Islet of Langerhans (tissue), 1 donor: ENCODE results near the gene CCDC73.
"Not testable (repeated sequence)": the region's sequence is repeated elsewhere in the genome, so short reads cannot be mapped to it uniquely, and the experiment has no call there.

ENCODE experiments used
- FAIRE-seq: peaks from one replicate; lab custom pipeline; 2011; peaks lifted over from hg19 to GRCh38; lab: Jason Lieb, UNC

Gene CCDC73

DNA sequence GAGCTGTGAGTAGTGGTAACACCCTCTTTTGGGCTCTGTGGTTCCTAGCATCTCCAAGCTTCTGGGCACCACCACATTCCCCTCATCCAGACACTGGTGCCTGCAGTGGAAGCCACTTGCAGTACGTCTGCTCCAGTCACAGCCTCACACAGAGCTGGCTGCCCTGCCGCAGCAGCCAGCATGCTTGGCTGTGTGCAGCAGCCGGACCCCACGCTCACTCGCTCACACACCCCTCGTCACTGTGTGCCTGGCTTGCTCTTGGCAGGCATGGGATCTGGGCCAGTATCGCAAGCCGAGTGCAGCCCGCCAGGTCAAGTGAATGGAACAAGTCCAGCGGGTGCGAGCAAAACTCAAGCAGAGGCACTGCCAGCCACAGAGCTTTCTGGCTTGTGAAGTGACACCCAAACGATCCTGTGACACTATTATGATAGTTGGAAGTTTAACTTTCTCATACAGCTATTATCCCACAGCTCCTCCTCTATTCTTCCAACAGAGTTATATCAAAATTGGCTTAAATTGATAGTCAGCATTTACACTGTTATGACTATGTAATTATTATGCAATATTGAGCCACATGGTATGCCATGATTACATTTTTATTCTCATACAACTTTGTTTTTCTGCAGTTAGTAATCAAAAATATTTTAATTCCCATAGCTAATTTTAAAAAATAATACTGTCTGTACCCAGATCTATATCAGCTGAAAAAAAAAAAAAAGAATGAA is 89.0 kb downstream of the CCDC73 start:
- FAIRE-seq: no peak

DNA sequence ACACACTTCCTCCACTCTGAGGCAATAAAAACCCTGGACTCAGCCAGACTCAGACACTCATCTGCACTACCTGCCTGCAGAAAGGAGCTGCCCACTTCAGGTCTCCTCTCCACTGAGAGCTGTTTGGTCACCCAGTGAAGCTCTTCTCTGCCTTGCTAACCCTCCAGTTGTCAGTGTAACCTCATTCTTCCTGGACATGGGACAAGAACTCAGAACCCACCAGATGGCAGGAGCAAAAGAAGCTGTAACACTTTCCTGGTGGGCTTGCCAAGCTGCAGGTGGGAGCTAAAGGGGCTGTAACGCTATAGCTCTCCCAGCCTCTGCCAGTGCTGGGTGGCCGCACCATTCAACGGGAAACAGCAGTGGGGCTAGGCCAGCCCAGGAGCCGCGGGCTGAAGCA is 89.7 kb downstream of the CCDC73 start:
- FAIRE-seq: no peak

DNA sequence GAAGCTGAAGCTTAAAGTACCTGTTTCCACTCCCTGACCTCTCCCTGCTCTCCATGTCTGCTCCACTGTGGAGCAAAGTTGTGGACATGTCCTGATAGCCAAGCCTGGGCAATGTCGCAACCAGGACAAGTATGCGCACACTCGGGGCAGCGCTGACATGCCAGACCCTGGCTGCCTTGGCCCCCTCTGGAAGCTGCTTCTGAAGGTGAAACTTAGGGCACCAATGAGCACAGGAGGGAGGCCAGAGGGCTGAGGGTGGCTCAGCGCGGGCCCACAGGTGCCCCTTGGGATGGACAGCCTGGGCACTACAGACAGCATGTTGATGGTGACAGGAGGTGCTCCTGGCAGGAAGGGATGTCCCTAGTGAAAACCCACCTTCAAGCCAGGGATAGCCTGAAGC is 90.2 kb downstream of the CCDC73 start:
- FAIRE-seq: no peak

DNA sequence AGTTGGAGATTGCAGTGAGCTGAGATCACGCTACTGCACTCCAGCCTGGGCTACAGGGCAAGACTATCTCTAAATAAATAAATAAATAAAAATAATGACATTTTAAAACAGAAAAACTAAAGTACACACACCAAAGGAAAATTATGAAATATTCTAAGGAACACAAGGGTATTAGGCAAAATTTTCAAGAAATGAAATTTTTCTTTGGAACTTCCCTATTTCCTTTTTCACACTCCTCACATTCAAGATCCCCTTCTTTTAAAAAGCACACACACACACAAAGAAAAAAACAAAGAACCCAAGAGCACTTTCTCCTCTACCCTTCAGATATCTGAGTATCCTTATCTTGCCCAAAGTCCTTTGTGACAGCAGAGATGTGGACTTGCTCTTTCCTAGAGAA is 92.8 kb downstream of the CCDC73 start:
- FAIRE-seq: no peak

DNA sequence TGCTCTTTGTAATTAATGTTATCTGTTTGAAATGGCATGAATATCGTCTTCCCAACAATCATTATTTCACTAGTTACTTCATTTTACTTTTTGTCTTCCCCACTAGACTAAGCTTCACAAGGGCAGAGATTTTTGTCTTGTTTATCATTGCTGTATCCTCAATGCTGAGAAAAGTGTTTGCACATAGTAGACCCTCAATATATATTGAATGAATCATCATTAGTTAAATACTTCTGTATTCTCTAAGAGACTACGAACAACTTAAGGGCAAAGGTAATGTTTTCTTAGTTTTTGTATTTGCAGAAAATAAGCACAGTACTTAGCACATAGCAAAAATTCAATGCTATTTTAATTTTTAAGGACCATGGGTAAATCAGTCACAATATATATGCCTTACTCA is 95.9 kb downstream of the CCDC73 start:
- FAIRE-seq: no peak

DNA sequence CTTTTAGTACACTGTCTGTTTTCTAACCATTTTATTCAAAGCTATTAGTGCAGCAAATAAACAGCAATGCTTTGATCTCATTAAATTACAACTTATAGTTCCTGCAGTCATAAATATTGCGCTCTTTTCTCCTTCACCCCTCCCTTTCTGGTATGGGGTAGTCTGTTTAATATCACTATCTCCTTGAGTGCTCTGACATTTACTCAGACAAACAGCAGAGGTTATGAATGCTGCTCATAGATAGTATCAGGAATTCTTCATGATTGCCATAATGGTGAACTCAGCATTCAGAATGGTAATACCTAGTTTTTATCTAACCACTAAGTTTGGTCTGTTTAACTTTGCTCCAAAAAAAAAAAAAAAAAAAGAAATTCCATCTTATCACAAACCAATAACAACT is 123.4 kb downstream of the CCDC73 start:
- FAIRE-seq: no peak

GRCh38 chr11:32659672-32660071 is 134.8 kb downstream of the CCDC73 start:
- no peak for FAIRE-seq

DNA sequence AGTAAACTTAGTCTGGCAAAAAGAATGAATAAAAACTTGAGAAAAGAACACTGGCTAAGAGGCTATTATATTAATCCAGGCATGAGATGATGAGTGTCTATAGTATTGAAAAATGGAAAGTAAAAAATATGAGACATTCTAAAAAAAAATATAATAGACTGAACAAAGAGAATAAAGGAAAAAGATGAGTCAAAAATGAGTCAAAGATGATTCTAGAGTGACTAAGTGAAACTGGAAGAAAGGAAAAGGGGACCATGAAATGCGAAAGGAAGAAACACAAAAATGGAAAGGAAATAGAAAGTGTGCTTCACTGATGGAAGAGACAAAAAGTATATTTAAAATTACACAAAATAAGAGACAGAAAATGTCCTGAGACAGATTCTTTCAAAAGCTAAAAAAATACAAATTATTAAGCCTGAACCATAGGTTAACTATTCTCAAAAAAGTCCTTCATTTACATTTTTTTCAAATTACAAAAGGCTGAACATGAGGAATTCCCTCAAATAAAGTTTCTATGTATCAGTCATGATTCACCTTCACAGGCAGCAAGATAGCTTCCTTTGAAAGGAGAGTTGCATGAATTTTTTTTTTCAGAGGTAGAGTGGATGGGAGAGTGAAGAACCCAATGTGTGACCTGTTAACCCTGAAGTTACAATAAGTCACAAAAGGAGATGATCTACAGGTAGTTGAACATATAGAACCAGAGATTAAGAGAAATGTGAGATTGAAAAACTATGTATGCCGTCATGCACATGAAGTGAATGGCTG is 135.6 kb downstream of the CCDC73 start:
- FAIRE-seq: no peak

DNA sequence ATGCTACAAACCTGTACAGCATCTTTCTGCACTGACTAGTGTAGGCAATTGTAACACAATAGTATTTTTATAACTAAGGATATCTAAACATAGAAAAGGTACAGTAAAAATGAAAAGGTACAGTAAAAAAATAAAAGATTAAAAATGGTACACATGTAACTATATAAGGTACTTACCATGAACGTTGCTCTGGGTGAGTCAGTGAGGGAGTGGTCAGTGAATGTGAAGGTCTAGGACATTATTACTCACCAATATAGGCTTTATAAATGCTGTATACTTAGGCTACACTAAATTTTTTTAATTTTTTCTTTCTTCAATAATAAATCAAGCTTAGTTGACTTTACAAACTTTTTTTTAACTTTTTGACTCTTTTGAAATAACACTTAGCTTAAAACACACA is 150.9 kb downstream of the CCDC73 start:
- FAIRE-seq: no peak

- no peak for FAIRE-seq
Measured at GRCh38 chr11:32641361-32641760, 153.1 kb downstream of the CCDC73 start.

DNA sequence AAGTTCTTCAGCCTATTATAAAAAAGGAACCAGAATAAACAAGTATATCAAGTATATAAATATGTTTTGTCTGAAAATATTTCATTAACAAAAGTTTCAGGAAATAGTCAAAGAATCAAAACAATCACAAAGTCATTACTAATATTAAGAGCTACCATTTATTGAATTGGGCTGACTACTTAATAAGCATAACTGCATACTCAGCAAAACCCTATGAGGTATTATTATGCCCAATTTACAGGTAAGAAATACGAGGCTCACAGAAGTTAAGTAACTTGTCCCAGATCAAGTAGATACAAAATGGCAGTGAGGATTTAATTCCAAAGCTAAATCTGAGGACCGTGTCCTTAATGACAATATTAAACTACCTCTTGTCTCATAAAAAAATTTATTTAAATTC is 158.6 kb downstream of the CCDC73 start:
- FAIRE-seq: no peak

GRCh38 chr11:32630844-32631243 is 163.6 kb downstream of the CCDC73 start:
- FAIRE-seq: no peak

GRCh38 chr11:32616903-32617302 is 177.6 kb downstream of the CCDC73 start:
- no peak for FAIRE-seq

- no peak for FAIRE-seq
Measured at GRCh38 chr11:32615422-32615821, 179.0 kb downstream of the CCDC73 start.

DNA sequence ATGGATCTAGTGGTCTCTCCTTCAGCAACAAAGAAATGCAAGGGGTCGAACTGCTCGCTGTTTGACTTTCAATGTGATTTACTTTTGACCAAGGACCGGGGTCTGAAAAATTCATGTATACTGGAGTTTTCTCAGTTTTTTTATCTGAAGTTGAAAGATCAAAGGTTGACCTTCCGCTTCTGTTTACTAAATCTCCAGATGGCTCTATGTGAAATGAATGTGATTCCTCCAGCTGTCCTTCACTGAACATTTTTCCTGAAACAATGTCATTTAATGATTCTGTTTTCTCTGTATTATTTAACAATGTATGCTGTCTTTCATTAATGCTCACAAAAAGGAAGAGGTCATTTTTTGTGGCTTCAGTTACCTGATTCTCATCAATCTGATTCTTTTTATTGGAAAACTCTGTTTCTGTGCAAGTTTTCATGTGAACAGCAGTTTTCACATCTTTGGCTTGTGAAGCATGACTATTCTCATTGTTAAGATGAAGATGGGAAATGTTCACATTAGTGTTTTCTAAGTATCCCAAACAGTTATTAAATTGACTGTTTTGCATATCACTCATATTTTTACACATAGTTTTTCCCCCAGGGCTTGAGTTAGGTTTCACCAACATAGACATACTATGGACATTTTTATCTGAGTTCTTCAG is 180.8 kb downstream of the CCDC73 start:
- FAIRE-seq: no peak

- FAIRE-seq: no peak
Measured at GRCh38 chr11:32610797-32611352, 183.6 kb downstream of the CCDC73 start.

DNA sequence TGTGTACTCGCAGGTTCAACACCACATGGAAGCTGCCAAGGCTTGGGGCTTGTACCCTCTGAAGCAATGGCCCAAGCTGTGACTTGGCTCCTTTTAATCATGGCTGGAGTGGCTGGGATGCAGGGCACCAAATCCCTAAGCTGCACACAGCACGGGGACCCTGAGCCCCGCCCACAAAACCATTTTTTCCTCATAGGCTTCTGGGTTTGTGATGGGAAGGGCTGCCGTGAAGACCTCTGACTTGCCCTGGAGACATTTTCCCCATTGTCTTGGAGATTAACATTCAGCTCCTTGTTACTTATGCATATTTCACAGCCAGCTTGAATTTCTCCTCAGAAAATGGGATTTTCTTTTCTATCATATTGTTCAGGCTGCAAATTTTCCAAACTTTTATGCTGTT is 185.6 kb downstream of the CCDC73 start:
- FAIRE-seq: not testable (repeated sequence)

DNA sequence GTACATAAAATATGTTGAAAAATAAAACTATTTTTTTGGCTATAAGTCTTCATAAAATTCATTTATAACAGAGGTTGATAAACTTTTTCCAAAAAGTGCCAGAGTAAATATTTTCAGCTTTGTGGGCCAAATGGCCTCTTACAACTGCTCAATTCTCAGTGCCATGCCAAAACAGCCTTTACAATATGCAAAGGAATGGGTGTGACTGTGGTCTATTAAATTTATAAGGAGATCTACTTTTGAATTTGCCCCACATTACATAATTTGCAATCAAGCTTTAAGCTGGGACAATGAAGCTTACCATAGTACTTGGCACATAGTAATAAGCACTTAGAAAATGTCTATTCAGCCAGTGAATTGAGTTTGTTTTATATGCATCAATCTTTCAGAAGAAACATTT is 188.2 kb downstream of the CCDC73 start:
- no peak for FAIRE-seq

DNA sequence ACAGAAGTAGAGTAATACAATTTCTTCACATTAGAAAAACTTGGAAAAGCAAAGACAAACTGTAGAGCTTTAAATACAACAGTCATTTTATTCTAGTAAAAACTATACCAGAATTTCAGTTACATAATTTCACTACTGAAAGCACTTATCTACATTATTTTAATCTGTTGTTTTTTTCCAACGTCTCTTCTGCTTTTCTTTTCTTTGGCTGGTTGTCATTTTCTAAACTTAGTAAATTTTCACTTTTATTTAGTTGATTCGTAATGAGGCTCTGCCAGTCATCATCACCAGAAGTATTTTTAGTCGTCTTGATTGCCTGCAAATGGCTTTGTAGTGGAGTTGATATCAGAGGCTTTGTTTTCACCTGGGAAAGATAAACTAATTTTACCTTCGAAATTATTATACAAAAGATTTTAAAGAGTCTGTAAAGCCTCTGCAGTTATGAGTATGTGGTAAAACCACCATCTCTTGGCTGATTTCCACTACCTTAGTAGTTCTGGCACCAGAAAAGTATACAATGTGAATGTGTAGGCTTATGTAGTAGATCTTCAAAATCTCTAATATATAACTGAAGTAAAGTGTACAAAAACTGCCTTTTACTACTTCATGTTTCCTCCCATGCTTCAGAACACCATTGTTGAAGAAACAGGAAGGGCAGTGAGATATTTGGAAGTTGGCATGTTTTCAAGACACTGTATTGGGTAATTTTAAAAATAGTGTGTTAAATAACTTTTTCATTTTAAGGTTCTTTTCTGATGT is 191.6 kb downstream of the CCDC73 start:
- FAIRE-seq: no peak

GRCh38 chr11:32597921-32598320 is 196.5 kb downstream of the CCDC73 start:
- FAIRE-seq: no peak

GRCh38 chr11:32596114-32596513 is 198.3 kb downstream of the CCDC73 start:
- FAIRE-seq: not testable (repeated sequence)

DNA sequence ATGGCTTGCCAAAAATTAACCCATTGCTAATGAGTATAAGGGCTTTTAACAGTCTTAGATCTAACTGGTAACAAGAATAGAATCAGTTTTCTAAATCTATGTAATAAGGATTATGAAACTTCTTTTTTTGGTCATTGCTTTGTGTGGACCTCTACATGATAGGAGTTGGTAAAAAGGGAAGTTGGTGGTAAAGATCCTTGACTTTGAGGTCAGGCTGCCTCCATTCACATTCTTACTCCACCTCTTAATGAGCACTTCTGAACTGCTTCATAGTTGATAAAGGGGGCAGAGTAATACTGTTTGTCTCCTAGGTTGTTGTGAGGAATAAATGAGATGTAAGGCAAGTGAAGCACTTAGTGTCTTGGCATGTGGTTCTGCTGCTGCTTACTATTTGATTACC is 200.2 kb downstream of the CCDC73 start:
- no peak for FAIRE-seq
